Stomach (tissue), 9 donors: ENCODE data around the gene VASP. TPM values are rescaled to one million over a fixed set of nuclear protein-coding genes. Genes with fewer than 3 reads are reported as not detected.

Source experiments
- DNase-seq, 2 donors: peaks; one replicate each; pipeline versions ENCODE4 v3.0.0 to v3.0.0-alpha.2; 2013 to 2019
- H3K27ac ChIP-seq, 5 donors: fragments of 200-600 bp in 4 of 5; sonication (generic) in 4 of 5; one replicate each; pipeline ENCODE4 v1.5.1; 2013 to 2019; ENCODE audit warnings: mild to moderate bottlenecking in 1 of 5, moderate library complexity in 1 of 5
- H3K27me3 ChIP-seq, 3 donors: fragments of 200-600 bp; sonication (generic); one replicate each; pipeline ENCODE4 v1.5.1; 2017 to 2019; ENCODE audit warnings: mixed run types in 1 of 3
- H3K36me3 ChIP-seq, 4 donors: fragments of 200-600 bp; sonication (generic); 1 replicate in 3 of 4; 2 replicates in 1 of 4; pipeline ENCODE4 v1.5.1; 2016 to 2019
- H3K4me1 ChIP-seq, 4 donors: fragments of 200-600 bp; sonication (generic); one replicate each; pipeline ENCODE4 v1.5.1; 2016 to 2019
- H3K4me3 ChIP-seq, 4 donors: fragments of 200-600 bp; sonication (generic) in 3 of 4; one replicate each; pipeline ENCODE4 v1.5.1; 2016 to 2019; ENCODE audit warnings: mild to moderate bottlenecking in 1 of 4
- H3K9me3 ChIP-seq, 4 donors: fragments of 200-600 bp; sonication (generic); one replicate each; pipeline ENCODE4 v1.5.1; 2016 to 2019
- CTCF ChIP-seq, 7 experiments: fragments of 450-650 bp in 4 of 7; fragments of 200-600 bp in 3 of 7; sonication (generic) in 3 of 7; IDR thresholded peaks; one replicate each; pipeline ENCODE4 v1.5.1; 2016 to 2019; ENCODE audit warnings: antibody characterized with exemption in 7 of 7, control low read depth in 2 of 7, mild to moderate bottlenecking in 1 of 7
- EP300 ChIP-seq: sonication (generic); formaldehyde crosslinking; IDR thresholded peaks from one replicate; pipeline ENCODE4 v1.6.1; 2017; ENCODE audit warnings: antibody characterized with exemption
- POLR2A ChIP-seq, 4 donors: fragments of 450-650 bp; IDR thresholded peaks; one replicate each; pipeline ENCODE4 v1.6.1; 2016; ENCODE audit warnings: antibody characterized with exemption in 4 of 4, control low read depth in 2 of 4, mild to moderate bottlenecking in 1 of 4, moderate library complexity in 1 of 4
- POLR2AphosphoS5 ChIP-seq, 3 donors: sonication (generic); formaldehyde crosslinking; IDR thresholded peaks; one replicate each; pipeline ENCODE4 v1.6.1; 2016; ENCODE audit warnings: antibody characterized with exemption in 3 of 3
- WGBS, 5 donors: extraction: QIAGEN DNeasy Blood & Tissue Kit in 3 of 5; methylation state at CpG; one replicate each; pipeline versions ENCODE4 v1.1.5 to v1.1.7; 2013 to 2018; 5-methylcytosine and 5-hydroxymethylcytosine counted together
- intact Hi-C: fragments of 100-400 bp; cut with DNase I; formaldehyde crosslinking; loops from one replicate; pipeline ENCODE4 v1.15.1; 2023; ENCODE audit warnings: low total_unique reads
- polyA plus RNA-seq, 3 donors: library from polyadenylated mRNA; stranded (reverse); fragments of 200-250 nt; gene quantifications; one replicate each; pipeline ENCODE4 v1.2.3, GENCODE V29; 2013
- total RNA-seq, 5 donors: library from RNA; depleted of rRNA; stranded (reverse); fragments of >200 nt; gene quantifications; one replicate each; pipeline versions ENCODE4 v1.1.0 to v1.2.3, GENCODE V29; 2014 to 2016
- donor health status: healthy with polysubstance abuse.
- donor health status: Bipolar disorder and iron deficiency.
- donor health status: healthy.

Gene VASP
- total and polyA plus RNA-seq, 8 donors, result 48.4 to 280 (median 97.5) TPM

DNA sequence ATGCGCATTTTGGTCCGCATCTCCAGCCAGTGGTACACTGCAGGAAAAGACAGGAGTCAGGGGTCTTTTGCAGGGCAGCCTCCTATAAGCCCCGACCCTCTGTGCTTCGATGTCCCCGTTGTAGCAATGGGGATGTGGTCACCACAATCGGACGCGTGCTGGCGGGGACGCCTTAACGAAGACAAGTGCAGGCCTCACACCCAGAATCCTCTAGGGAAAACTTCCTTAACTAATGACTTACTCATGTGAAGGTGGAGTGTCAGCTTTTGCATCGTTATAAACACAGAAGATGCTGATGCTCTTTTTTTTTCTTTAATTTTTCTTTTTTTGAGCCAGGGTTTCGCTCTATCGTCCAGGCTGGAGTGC is 22.1 kb downstream of the VASP start:
- H3K36me3 ChIP-seq, result peaks cover 24 to 35% (median 33%) of the 10 kb centered on the region in 4 donors
- intact Hi-C loops, result loop anchor here (10.0 kb wide), 1 partner anchor 115 kb away; no protein-coding TSS in a partner anchor
- TF ChIP-seq POLR2A (IDR thresholded peaks at IDR 0.05) (no peak), POLR2AphosphoS5 (IDR thresholded peaks at IDR 0.05) (no peak), EP300 (no peak), CTCF (IDR thresholded peaks at IDR 0.05) (no peak)
- peak overlapping the region; percentile 39 to 49 (median 46) for H3K4me3 ChIP-seq
- DNase-seq, result no peak
- 23 to 31% (median 28%) methylated on average over 13 to 14 of the region's 14 CpGs for WGBS, 5 donors
- H3K27me3 ChIP-seq, result peaks cover 0 to 10% (median 10%) of the 10 kb centered on the region in 3 donors
- H3K9me3 ChIP-seq, result no peaks in the 10 kb centered on the region
- peaks cover 18 to 52% (median 33%) of the 10 kb centered on the region in 4 donors for H3K4me1 ChIP-seq
- H3K27ac ChIP-seq, result no peak overlapping the region

- peaks cover 0 to 10% (median 10%) of the 10 kb centered on the region in 3 donors for H3K27me3 ChIP-seq
- peaks cover 18 to 32% (median 23%) of the 10 kb centered on the region in 4 donors for H3K4me1 ChIP-seq
- no peak overlapping the region for H3K4me3 ChIP-seq
- 94 to 100% (median 98%) methylated on average over 1 of the region's 1 CpG for WGBS, 5 donors
- H3K9me3 ChIP-seq, result no peaks in the 10 kb centered on the region
- intact Hi-C loops, result no loop called here
- H3K27ac ChIP-seq, result no peak overlapping the region
- no peak for DNase-seq
- peaks cover 5 to 16% (median 13%) of the 10 kb centered on the region in 4 donors for H3K36me3 ChIP-seq
- TF ChIP-seq CTCF (IDR thresholded peaks at IDR 0.05), result no peak
- TF ChIP-seq EP300, result no peak
- no peak for TF ChIP-seq POLR2AphosphoS5 (IDR thresholded peaks at IDR 0.05)
- TF ChIP-seq POLR2A (IDR thresholded peaks at IDR 0.05), result no peak
Measured at GRCh38 chr19:45531349-45531748, 24.1 kb downstream of the VASP start.

DNA sequence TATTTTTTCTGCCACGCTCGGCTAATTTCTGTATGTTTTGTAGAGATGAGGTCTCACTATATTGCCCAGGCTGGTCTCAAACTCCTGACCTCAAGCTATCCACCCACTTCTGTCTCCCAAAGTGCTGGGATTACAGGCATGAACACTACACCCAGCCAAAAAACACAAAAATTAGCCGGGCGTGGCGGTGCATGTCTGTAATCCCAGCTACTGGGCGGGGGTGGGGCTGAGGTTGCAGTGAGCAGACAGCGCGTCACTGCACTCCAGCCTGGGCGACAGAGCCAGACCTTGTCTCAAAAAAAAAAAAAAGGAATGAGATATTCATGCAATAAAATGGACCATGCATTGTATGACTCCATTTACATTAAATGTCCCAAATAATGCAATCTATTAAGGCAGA is 32.2 kb downstream of the VASP start:
- DNase-seq, result no peak
- WGBS, 5 donors, result 86 to 97% (median 95%) methylated on average over 9 of the region's 9 CpGs
- Histone ChIP-seq H3K4me3 (no peak overlapping the region), H3K4me1 (peaks cover 0 to 9% (median 0%) of the 10 kb centered on the region in 4 donors), H3K27me3 (no peaks in the 10 kb centered on the region), H3K36me3 (no peaks in the 10 kb centered on the region), H3K9me3 (no peaks in the 10 kb centered on the region), H3K27ac (no peak overlapping the region)
- TF ChIP-seq POLR2AphosphoS5 (IDR thresholded peaks at IDR 0.05), result no peak
- TF ChIP-seq POLR2A (IDR thresholded peaks at IDR 0.05), result no peak
- no peak for TF ChIP-seq EP300
- no peak for TF ChIP-seq CTCF (IDR thresholded peaks at IDR 0.05)
- intact Hi-C loops, result no loop called here

GRCh38 chr19:45542234-45542668 is 35.0 kb downstream of the VASP start:
- Histone ChIP-seq H3K36me3 (no peaks in the 10 kb centered on the region), H3K27ac (no peak overlapping the region), H3K27me3 (no peaks in the 10 kb centered on the region), H3K4me3 (no peak overlapping the region), H3K9me3 (no peaks in the 10 kb centered on the region), H3K4me1 (peaks cover 0 to 9% (median 0%) of the 10 kb centered on the region in 4 donors)
- intact Hi-C loops, result no loop called here
- no peak for TF ChIP-seq EP300
- no peak for TF ChIP-seq CTCF (IDR thresholded peaks at IDR 0.05)
- TF ChIP-seq POLR2AphosphoS5 (IDR thresholded peaks at IDR 0.05), result no peak
- no peak for DNase-seq
- WGBS, 5 donors, result 56 to 73% (median 62%) methylated on average over 7 of the region's 7 CpGs
